Progenitor cell of endocrine pancreas (in vitro differentiated cells): Measurements from ENCODE around the gene ST6GALNAC4. TPM values are rescaled to one million over a fixed set of nuclear protein-coding genes. Genes with fewer than 3 reads are reported as not detected.
A peak's percentile ranks its signal among the peaks of the same experiment; 100 is the strongest.

ENCODE experiments used
- DNase-seq: peaks from one replicate; pipeline ENCODE4 v3.0.0; 2021; ENCODE audit warnings: low spot score; ENCODE audit not compliant: unreplicated experiment
- H3K27ac Mint-ChIP-seq: 2 replicates; pipeline ENCODE4 v1.8.0; 2021; ENCODE audit warnings: mild to moderate bottlenecking, moderate library complexity, mixed read lengths
- H3K27me3 Mint-ChIP-seq: 2 replicates; pipeline ENCODE4 v1.8.0; 2021; ENCODE audit warnings: mixed read lengths
- H3K36me3 Mint-ChIP-seq: 2 replicates; pipeline ENCODE4 v1.8.0; 2022; ENCODE audit warnings: mixed read lengths; ENCODE audit not compliant: insufficient read depth
- H3K4me1 Mint-ChIP-seq: 2 replicates; pipeline ENCODE4 v1.8.0; 2021; ENCODE audit warnings: low read depth, mixed read lengths
- H3K4me3 Mint-ChIP-seq: 2 replicates; pipeline ENCODE4 v1.8.0; 2021; ENCODE audit warnings: low read depth, mild to moderate bottlenecking, moderate library complexity, mixed read lengths
- H3K9me3 Mint-ChIP-seq: 2 replicates; pipeline ENCODE4 v1.8.0; 2021; ENCODE audit warnings: low read depth, mixed read lengths
- CTCF ChIP-seq: fragments of 200-600 bp; sonication (generic); IDR thresholded peaks from one replicate; pipeline ENCODE4 v1.5.0; 2021; ENCODE audit warnings: antibody characterized with exemption, mild to moderate bottlenecking; ENCODE audit not compliant: unreplicated experiment
- total RNA-seq: library from RNA; stranded (reverse); gene quantifications from 2 replicates; pipeline ENCODE4 v1.2.1, GENCODE V29; 2021

Gene ST6GALNAC4
- total RNA-seq, 1 donor from 2014 or later = 7.7 TPM

GRCh38 chr9:127865645-127866464, 51.0 kb downstream of the ST6GALNAC4 start:
- H3K4me3 Mint-ChIP-seq = no peak overlapping the region

GRCh38 chr9:127863191-127863621, 53.6 kb downstream of the ST6GALNAC4 start:
- no peaks in the 10 kb centered on the region for H3K27me3 Mint-ChIP-seq
- H3K36me3 Mint-ChIP-seq = no peaks in the 10 kb centered on the region
- H3K27ac Mint-ChIP-seq = no peak overlapping the region
- DNase-seq = no peak
- no peak overlapping the region for H3K4me3 Mint-ChIP-seq
- H3K9me3 Mint-ChIP-seq = no peaks in the 10 kb centered on the region
- no peak for TF ChIP-seq CTCF
- peaks cover 11% of the 10 kb centered on the region for H3K4me1 Mint-ChIP-seq

More at GRCh38 chr9:127865645-127866464, 51.0 kb downstream of the ST6GALNAC4 start:
- no peak overlapping the region for H3K27ac Mint-ChIP-seq
- no peaks in the 10 kb centered on the region for H3K27me3 Mint-ChIP-seq
- no peaks in the 10 kb centered on the region for H3K36me3 Mint-ChIP-seq
- no peak for TF ChIP-seq CTCF
- peaks cover 7% of the 10 kb centered on the region for H3K4me1 Mint-ChIP-seq
- H3K9me3 Mint-ChIP-seq = no peaks in the 10 kb centered on the region
- no peak for DNase-seq

GRCh38 chr9:127862075-127863011, 54.5 kb downstream of the ST6GALNAC4 start:
- Mint-ChIP-seq H3K27ac (no peak overlapping the region), H3K4me1 (peaks cover 14% of the 10 kb centered on the region), H3K36me3 (no peaks in the 10 kb centered on the region), H3K9me3 (no peaks in the 10 kb centered on the region), H3K27me3 (no peaks in the 10 kb centered on the region), H3K4me3 (no peak overlapping the region)
- no peak for TF ChIP-seq CTCF
- DNase-seq = no peak

- Mint-ChIP-seq H3K36me3 (no peaks in the 10 kb centered on the region), H3K4me3 (no peak overlapping the region), H3K4me1 (peaks cover 14% of the 10 kb centered on the region), H3K9me3 (no peaks in the 10 kb centered on the region), H3K27me3 (peaks cover 3% of the 10 kb centered on the region), H3K27ac (peak overlapping the region; percentile 57)
- no peak for TF ChIP-seq CTCF
- DNase-seq = no peak
Observed at GRCh38 chr9:127860779-127861178, 56.1 kb downstream of the ST6GALNAC4 start.

GRCh38 chr9:127860260-127860659, 56.6 kb downstream of the ST6GALNAC4 start:
- DNase-seq = no peak
- H3K27ac Mint-ChIP-seq = no peak overlapping the region
- H3K9me3 Mint-ChIP-seq = no peaks in the 10 kb centered on the region
- no peaks in the 10 kb centered on the region for H3K36me3 Mint-ChIP-seq
- TF ChIP-seq CTCF = no peak
- no peak overlapping the region for H3K4me3 Mint-ChIP-seq
- H3K27me3 Mint-ChIP-seq = peaks cover 4% of the 10 kb centered on the region
- H3K4me1 Mint-ChIP-seq = peaks cover 13% of the 10 kb centered on the region
